Measurements from ENCODE around the gene CDH13. TPM values are rescaled to one million over a fixed set of nuclear protein-coding genes. Genes with fewer than 3 reads are reported as not detected.

Gene CDH13
- polyA plus RNA-seq, 1 experiment = 113 TPM

- TF ChIP-seq, protein P1, sequence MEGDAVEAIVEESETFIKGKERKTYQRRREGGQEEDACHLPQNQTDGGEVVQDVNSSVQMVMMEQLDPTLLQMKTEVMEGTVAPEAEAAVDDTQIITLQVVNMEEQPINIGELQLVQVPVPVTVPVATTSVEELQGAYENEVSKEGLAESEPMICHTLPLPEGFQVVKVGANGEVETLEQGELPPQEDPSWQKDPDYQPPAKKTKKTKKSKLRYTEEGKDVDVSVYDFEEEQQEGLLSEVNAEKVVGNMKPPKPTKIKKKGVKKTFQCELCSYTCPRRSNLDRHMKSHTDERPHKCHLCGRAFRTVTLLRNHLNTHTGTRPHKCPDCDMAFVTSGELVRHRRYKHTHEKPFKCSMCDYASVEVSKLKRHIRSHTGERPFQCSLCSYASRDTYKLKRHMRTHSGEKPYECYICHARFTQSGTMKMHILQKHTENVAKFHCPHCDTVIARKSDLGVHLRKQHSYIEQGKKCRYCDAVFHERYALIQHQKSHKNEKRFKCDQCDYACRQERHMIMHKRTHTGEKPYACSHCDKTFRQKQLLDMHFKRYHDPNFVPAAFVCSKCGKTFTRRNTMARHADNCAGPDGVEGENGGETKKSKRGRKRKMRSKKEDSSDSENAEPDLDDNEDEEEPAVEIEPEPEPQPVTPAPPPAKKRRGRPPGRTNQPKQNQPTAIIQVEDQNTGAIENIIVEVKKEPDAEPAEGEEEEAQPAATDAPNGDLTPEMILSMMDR (IDR thresholded peaks at IDR 0.05; ENCODE audit: insufficient read depth, low read depth, low read length) = no peak
- Histone ChIP-seq H3K4me3 (ENCODE audit: low read depth, low read length) (no peak overlapping the region), H3K27me3 (ENCODE audit: control insufficient read depth, insufficient read depth, low read length) (no peaks in the 10 kb centered on the region), H3K36me3 (ENCODE audit: control insufficient read depth, insufficient read depth, low read length) (no peaks in the 10 kb centered on the region)
- DNase-seq (ENCODE audit: low read depth) = no peak
- ChIA-PET CTCF (no interaction called here), POLR2A (no interaction called here)
Measured at GRCh38 chr16:83269541-83269940, 642.8 kb downstream of the CDH13 start.

GRCh38 chr16:83270061-83270460 lies 643.3 kb downstream of the CDH13 start:
- Histone ChIP-seq H3K27me3 (ENCODE audit: control insufficient read depth, insufficient read depth, low read length) (no peaks in the 10 kb centered on the region), H3K36me3 (ENCODE audit: control insufficient read depth, insufficient read depth, low read length) (no peaks in the 10 kb centered on the region), H3K4me3 (ENCODE audit: low read depth, low read length) (no peak overlapping the region)
- ChIA-PET POLR2A (no interaction called here), CTCF (no interaction called here)
- TF ChIP-seq, protein P1 (IDR thresholded peaks at IDR 0.05; ENCODE audit: insufficient read depth, low read depth, low read length) = no peak
- no peak for DNase-seq (ENCODE audit: low read depth)

GRCh38 chr16:83270640-83271039 lies 643.9 kb downstream of the CDH13 start:
- no peaks in the 10 kb centered on the region for H3K27me3 ChIP-seq (ENCODE audit: control insufficient read depth, insufficient read depth, low read length)
- no peak for DNase-seq (ENCODE audit: low read depth)
- H3K4me3 ChIP-seq (ENCODE audit: low read depth, low read length) = no peak overlapping the region
- H3K36me3 ChIP-seq (ENCODE audit: control insufficient read depth, insufficient read depth, low read length) = no peaks in the 10 kb centered on the region
- TF ChIP-seq, protein P1 (IDR thresholded peaks at IDR 0.05; ENCODE audit: insufficient read depth, low read depth, low read length) = no peak
- CTCF ChIA-PET = no interaction called here
- POLR2A ChIA-PET = no interaction called here

GRCh38 chr16:83271123-83271522 lies 644.4 kb downstream of the CDH13 start:
- no peak for DNase-seq (ENCODE audit: low read depth)
- H3K36me3 ChIP-seq (ENCODE audit: control insufficient read depth, insufficient read depth, low read length) = no peaks in the 10 kb centered on the region
- ChIA-PET CTCF (no interaction called here), POLR2A (no interaction called here)
- H3K27me3 ChIP-seq (ENCODE audit: control insufficient read depth, insufficient read depth, low read length) = no peaks in the 10 kb centered on the region
- TF ChIP-seq, protein P1 (IDR thresholded peaks at IDR 0.05; ENCODE audit: insufficient read depth, low read depth, low read length) = no peak
- H3K4me3 ChIP-seq (ENCODE audit: low read depth, low read length) = no peak overlapping the region

DNA sequence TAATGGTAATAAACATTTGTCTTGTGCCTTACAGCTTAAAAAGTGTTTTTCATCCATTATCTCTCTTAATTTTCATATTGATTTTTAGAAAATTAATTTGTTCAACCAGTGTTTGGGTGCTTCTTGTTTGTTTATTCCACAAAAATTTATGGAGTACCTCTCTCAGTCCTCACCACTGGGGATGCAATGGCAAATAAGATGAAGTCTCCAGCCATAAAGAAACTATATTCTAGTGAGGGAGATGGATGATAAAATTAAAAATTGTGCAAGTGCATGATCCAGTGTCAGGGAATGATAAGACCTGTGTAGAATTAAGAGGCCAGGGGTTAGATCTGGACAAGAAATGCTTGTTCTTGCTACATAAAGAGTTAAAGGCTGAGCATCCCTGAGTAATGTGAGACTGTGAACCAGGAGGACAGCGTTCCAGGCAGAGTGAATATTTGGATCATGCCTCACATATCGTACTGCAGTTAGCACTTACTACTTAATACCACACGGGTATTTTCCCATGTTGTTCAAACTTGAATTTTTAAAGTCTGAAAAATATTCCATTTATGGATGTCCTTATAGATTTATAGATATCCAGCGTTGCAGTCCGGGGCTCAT lies 645.3 kb downstream of the CDH13 start:
- POLR2A ChIA-PET = no interaction called here
- CTCF ChIA-PET = interaction anchor here (0.9 kb wide), 1 partner anchor 25 kb away, joined by 3 read pairs; no protein-coding TSS in a partner anchor

More for the DNA sequence above, 645.3 kb downstream of the CDH13 start:
- no peak for DNase-seq (ENCODE audit: low read depth)
- TF ChIP-seq, protein P1 (IDR thresholded peaks at IDR 0.05; ENCODE audit: insufficient read depth, low read depth, low read length) = no peak
- H3K27me3 ChIP-seq (ENCODE audit: control insufficient read depth, insufficient read depth, low read length) = no peaks in the 10 kb centered on the region
- H3K36me3 ChIP-seq (ENCODE audit: control insufficient read depth, insufficient read depth, low read length) = no peaks in the 10 kb centered on the region
- no peak overlapping the region for H3K4me3 ChIP-seq (ENCODE audit: low read depth, low read length)
